Jurkat, Clone E6-1 (cell line): ENCODE measurements around the gene SPATA6L.

ENCODE experiments used
- DNase-seq: peaks from one replicate; pipeline ENCODE4 v3.0.0-alpha.2; 2011; ENCODE audit warnings: low read depth, low spot score
- H3K4me3 ChIP-seq: 2 replicates; pipeline ENCODE4 v1.5.1; 2011; ENCODE audit warnings: mild to moderate bottlenecking, low read length, control low read depth, moderate library complexity

Gene SPATA6L

DNA sequence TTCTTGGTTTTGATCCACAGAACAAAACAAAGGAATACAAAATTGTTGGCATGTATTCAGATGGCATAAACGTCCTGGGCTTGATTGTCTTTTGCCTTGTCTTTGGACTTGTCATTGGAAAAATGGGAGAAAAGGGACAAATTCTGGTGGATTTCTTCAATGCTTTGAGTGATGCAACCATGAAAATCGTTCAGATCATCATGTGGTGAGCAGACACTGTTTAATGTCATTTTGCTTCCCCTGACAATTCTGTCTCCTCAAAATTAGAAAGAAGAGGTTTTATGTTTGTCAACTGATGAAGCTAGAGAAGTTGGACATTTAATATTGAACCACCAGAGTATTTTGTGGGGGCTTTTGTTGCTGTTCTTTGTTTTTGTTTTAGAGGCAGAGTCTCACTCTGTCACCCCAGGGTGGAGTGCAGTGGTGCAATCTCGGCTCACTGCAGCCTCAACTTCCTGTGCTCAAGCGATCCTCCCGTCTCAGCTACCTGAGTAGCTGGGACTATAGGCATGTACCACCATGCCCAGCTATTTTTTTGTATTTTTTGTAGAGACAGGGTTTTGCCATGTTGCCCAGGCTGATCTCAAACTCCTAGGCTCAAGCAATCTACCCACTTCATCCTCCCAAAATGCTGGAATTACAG, 94.0 kb downstream of the SPATA6L start:
- no peak for DNase-seq
- no peak overlapping the region for H3K4me3 ChIP-seq

DNA sequence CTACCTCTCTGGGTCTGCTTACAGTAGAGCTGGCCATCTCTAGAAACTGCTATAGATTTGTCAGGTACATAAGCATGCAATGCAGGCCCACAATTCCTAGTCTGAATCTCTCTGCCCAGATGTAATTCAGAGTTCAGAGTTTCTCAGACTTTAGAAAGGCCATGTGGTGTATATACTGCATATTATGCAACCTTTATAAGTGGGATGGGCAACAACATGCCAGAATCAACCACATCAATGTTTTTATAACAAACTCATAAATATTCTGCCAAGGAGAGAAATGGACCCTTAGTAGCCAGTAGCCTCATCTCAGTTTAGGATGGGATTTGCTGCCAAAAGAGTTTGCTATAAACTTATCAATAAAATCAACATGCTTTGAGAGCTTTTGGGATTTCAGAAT, 97.2 kb downstream of the SPATA6L start:
- no peak for DNase-seq
- H3K4me3 ChIP-seq: no peak overlapping the region

DNA sequence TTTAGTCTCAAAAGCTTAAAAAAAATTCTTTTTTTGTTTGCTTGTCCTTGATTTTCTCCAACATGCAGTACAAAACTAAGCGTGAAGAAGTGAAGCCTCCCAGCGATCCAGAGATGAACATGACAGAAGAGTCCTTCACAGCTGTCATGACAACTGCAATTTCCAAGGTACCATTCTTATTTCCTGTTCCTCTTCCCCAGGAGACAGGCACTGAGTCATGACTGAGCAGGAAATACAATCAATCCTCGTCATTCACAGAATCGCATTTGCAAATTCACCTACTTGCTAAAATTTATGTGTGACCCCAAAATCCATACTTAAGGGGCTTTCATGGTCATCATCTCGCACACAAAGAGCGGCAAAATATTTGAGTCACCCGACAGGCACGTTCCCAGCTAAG, 98.7 kb downstream of the SPATA6L start:
- no peak for DNase-seq

DNA sequence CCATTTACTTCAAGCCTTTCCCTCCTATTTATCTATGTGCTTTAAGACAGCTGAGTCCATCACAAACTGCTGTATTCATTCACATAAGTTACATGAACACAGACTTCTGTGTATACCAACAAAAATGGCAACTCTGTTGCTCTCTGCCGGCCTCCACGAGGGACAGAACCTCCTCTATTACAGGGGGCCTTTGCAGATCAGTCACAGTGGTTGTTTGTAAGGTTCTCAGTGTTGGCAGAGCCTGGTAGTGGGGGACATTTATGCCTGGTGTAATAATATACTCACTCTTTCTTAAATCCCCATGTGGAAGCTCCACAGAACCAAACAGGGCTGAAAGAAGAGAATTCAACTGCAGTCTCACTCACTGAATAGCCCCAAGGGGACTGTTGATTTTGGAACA, 99.5 kb downstream of the SPATA6L start:
- no peak overlapping the region for H3K4me3 ChIP-seq
- no peak for DNase-seq

More for the DNA sequence above, 98.7 kb downstream of the SPATA6L start:
- no peak overlapping the region for H3K4me3 ChIP-seq

DNA sequence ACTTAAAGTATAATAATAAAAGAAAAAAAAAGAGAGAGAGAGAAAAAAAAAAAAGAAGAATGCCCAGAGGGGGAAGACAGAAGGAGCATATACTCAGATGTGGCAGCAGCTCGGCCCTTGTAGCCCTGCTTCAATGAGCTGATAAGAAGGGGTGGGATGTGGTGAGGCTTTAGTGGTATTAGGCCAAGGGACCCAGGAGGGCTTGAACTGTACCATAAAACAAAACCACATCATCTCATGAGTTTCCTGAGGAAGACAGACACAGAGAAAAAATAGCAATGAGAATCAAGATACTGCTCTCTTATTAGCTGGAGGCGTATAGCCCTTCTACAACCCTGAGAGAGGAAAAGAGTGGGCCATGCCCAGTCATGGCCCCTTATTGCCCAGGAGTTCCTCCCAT, 103.2 kb downstream of the SPATA6L start:
- peak; percentile 79 for DNase-seq
- no peak overlapping the region for H3K4me3 ChIP-seq

DNA sequence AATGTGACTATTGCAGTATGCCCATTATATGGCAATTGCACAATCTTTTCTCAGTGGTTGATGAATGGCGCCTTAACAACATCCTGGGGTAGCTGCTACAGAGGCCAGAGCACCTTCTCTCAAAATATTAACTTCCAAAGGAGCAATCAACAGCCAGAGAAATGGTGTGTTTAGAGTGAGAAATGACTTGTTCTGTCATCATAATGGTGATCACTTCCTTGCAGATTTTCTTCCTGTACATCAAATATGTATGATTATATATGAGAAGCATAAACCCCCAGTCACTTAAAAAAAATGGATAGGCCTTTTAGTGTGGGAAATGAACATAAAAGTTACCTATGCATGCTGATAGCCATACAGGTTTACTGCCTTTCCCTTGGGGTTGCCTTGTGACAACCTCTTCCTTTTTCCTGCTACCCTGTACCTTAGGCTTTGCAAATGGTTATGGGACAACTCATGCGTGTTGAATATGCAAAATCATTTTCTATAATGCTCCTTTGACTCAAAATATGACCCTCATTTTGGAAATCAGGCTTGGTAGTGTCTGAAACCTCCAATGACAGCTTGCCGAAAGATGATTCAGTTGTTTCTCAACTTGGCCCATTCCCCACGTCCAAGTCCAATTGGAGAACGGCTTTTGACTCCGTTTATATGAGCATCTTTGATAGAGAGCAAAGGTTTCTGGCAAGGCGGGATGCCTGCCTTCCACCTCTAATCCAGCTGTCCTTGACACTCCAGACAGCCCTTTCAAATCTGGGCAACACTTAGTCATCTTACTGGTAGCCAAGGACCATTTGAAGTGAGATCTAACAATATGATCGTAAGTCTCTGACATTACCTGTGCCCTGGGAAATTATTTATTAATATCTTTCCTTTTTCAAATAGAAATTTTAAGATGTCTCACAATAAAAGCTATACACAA, 106.8 kb downstream of the SPATA6L start:
- DNase-seq: no peak
- no peak overlapping the region for H3K4me3 ChIP-seq

DNA sequence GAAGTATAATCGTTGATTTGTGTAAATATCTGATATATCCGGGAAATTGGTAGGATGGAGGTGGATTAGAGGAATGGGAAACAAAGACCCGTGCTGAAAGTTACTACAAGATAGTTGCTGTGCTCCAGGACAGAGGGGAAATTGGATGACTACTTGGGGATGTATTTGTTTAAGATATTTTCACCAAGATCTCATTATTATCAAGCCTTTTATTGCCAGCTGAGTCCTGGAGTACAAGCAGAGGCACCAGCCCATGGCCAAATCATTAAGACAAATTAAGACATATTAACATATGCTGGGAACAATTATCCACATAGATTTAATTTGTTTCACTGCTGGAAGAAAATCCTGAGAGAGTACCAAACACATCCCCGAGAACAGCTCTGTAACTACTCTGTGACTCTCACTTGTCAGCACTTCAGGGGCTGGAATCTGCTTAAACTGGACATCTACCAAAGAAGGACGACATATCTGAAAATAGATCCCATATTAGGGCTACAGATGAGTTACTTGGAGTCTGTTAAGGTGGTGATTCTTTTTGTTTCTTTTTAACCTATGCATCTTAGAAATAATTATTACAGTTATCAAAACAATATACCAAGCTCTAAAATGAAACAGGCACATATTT, 107.8 kb downstream of the SPATA6L start:
- no peak for DNase-seq
- H3K4me3 ChIP-seq: no peak overlapping the region

DNA sequence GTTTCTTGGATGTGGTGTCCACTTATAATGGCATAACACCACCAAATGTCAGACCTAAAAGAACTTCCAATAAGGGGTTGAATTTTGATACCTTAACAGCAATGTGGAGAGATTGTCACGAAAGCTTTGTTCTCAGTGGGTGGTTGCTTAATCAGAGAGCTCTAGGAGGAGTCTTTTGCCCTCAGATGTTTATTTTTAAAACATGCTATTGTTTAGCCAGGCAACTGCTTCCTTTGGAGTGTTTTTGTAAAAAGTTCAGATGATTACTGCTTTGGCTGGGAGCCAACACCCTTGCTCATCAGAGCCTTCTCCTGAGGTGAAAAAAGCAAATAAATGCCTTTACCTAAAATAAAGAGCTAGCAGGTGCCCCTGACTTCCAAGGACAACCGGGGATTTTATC, 111.0 kb downstream of the SPATA6L start:
- peak; percentile 43 for DNase-seq
- H3K4me3 ChIP-seq: no peak overlapping the region

DNA sequence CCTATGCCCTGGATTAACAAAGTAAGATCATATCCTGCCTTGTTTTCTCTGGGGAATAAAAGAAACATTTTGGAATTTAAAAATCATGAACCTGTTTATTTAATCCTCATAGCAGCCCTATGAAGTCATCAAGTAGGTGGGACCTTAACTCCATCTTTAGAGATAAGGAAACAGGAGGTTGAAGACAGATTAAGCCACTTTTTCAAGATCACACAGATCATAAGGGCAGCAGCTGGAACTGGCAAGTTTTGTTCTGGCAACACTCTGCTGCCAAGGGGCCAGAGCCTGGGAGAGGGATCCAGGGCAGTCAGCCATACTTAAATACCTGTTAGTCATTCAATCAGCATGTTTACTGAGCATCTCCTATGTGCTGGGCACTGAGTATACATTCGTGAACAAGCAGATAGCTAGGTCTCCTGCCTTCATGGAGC, 112.3 kb downstream of the SPATA6L start:
- DNase-seq: no peak
- no peak overlapping the region for H3K4me3 ChIP-seq

DNA sequence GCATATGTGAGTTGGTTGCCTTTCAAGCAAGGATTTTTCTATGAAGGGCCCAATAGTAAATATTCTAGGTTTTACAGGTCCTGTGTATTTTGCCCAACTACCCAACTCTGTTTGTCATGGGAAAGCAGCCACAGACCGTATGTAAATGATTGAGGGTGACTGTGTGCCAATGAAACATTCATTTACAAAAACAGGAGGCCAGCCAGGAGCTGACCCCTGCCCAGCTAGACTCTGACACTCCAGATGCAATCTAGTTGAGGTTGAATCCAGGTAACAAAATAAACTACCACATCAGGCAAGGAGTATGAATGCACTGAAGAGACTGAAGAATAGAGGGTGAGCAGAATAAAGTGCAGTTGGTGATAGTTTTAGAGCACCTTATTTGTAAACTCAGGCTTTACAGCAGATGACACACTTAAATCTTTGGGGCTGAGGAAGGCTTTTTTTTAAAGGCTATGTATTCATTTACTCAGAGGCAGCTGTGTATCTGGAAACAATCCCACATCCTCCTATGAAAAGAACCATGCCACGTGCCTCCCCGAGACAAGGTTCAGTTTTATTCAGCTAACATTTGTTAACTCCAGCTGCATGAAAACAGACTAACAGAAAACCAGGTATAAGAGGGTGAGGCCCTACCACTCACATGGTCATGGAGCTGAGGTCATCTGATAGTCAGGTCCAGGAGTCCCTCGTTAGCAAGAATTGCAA, 115.3 kb downstream of the SPATA6L start:
- no peak overlapping the region for H3K4me3 ChIP-seq
- DNase-seq: peak; percentile 90

DNA sequence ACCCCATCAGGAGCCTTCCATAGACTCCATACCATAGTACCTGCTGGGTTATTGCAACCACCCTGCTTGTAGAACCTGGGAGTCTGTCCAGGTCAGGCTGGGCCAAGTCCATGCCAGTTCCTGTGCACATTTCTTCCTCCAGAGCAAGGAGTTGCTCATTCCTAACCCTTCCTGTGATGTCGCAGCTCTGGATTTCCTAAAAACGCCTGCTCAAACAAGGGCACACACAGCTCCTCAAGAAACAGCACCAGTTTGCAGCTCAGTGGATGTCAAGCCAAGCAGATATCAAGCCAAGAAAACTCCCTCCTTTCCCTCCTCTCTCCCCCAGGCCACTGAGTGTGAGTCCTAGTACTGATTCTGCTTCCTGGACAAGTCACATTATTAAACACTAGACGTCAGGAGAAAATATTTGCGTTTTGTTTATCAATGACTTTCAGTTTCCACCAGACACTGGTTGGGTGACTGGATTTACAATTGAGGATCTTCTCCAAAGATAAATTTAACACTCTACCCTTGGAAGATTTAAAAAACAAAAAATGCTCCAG, 116.5 kb downstream of the SPATA6L start:
- H3K4me3 ChIP-seq: no peak overlapping the region
- no peak for DNase-seq

DNA sequence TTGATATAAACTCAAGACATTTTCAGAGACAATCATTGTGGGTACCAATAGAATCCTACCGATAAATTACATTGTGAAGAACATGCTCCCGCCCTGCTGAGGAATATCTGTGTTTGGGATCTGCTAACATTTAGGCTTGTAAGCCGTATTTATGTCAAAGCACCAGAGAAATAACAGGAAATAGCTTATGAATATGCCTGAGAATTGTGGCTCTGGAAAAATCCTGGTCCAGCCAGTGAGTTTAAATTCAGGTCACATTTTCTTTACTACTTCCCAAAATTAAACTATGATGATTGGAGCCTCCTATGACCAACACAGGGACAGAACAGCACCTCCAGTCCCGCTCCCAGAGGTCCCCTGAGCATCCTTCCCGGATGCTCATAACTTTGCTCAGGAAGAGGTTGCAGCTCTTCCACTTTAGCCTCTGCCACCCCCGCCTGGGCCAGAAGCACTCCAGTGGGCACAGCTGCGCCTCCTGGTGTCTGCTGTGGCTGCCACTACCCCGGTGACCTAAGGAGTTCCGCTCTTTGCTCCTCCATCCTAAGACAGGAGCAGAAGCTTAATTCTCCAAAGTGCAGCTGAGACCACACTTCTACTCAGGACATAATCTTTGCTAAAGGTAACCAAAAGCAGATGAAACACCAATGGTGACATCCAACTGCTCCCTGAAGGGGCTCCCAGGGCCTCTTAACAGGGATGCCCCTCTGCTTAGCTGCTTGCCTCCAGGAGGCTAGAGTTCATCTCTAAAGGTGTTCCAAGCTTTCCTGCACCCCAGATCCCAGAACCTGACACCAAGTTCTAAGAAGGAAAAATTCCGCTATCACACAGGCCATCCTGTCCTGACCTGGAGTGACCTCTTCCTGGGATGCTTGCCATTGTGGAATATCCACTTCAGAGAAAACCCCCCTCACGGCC, 117.2 kb downstream of the SPATA6L start:
- DNase-seq: no peak
- H3K4me3 ChIP-seq: no peak overlapping the region
